ENCODE results near the gene SURF1. TPM values are rescaled to one million over a fixed set of nuclear protein-coding genes. Genes with fewer than 3 reads are reported as not detected.

Gene SURF1, protein sequence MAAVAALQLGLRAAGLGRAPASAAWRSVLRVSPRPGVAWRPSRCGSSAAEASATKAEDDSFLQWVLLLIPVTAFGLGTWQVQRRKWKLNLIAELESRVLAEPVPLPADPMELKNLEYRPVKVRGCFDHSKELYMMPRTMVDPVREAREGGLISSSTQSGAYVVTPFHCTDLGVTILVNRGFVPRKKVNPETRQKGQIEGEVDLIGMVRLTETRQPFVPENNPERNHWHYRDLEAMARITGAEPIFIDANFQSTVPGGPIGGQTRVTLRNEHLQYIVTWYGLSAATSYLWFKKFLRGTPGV
- total RNA-seq (2022) (47.9 and 50.9 TPM in 2 replicates), Bru-seq, nascent RNA (percentile 61 among the genes with signal in this experiment), BruChase-seq, experiment 1, labeled RNA remaining after a 6-hour chase (percentile 77 among the genes with signal in this experiment), BruChase-seq, experiment 2, labeled RNA remaining after a 2-hour chase (percentile 67 among the genes with signal in this experiment)
- long read RNA-seq, transcript SURF1-201 (9 exons, 1,093 nt): major isoform, 93 of 116 reads
- long read RNA-seq, partial matches to known transcripts: 8 of 116 reads
- long read RNA-seq, other reads (novel, unspliced or antisense): 10 of 116 reads

DNA sequence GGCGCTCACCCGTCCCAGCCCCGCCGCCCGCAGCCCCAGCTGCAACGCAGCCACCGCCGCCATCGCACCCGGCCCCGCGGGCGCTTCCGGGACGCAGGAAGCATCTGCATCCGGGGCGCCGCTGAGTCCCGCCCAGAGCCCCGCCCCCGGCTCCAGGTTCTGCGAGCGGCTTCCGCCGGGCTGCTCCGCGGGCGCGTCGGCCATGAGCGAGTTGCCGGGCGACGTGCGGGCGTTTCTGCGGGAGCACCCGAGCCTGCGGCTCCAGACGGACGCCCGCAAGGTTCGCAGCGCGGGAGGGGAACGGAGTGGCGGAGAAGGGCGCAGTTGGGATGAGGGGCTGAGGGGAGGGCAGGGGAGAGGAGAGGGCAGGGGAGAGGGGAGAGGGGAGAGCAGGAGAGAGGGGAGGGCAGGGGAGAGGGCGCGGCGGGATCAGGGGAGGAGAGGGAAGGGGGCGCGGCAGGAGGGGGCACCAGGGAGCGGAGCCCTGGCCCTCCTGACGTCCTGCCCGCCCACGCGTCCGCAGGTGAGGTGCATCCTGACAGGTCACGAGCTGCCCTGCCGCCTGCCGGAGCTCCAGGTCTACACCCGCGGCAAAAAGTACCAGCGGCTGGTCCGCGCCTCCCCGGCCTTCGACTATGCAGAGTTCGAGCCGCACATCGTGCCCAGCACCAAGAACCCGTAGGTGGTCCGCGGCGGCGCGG is at the start of gene SURF1, which contains the start of gene SURF2:
Gene SURF1 (minus strand): TSS at position 97 of the 701 bp plus-strand sequence. CDS start 34 bp downstream, at position 63.
Gene SURF2 (plus strand): TSS at position 160 of the 701 bp plus-strand sequence. CDS start 43 bp downstream, at position 203.
- peak; percentile 88 for DNase-seq
- CTCF ChIA-PET: interaction anchor here (0.6 to 0.8 kb wide), 3 partner anchors 9 to 103 kb away, joined by 3 to 5 read pairs (median 3); partner anchors contain the start of gene CACFD1
- peak within 1 kb of the TSS; percentile 42 for H3K27ac Mint-ChIP-seq (ENCODE audit: unreplicated experiment)
- H3K27me3 Mint-ChIP-seq (ENCODE audit: unreplicated experiment): no peaks in the 10 kb centered on the region
- BruUV-seq (replicated peaks): no TSS peak
- H3K36me3 Mint-ChIP-seq (ENCODE audit: insufficient read depth, unreplicated experiment): peaks cover 69% of the 10 kb centered on the region
- TF ChIP-seq, protein P1, sequence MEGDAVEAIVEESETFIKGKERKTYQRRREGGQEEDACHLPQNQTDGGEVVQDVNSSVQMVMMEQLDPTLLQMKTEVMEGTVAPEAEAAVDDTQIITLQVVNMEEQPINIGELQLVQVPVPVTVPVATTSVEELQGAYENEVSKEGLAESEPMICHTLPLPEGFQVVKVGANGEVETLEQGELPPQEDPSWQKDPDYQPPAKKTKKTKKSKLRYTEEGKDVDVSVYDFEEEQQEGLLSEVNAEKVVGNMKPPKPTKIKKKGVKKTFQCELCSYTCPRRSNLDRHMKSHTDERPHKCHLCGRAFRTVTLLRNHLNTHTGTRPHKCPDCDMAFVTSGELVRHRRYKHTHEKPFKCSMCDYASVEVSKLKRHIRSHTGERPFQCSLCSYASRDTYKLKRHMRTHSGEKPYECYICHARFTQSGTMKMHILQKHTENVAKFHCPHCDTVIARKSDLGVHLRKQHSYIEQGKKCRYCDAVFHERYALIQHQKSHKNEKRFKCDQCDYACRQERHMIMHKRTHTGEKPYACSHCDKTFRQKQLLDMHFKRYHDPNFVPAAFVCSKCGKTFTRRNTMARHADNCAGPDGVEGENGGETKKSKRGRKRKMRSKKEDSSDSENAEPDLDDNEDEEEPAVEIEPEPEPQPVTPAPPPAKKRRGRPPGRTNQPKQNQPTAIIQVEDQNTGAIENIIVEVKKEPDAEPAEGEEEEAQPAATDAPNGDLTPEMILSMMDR (IDR thresholded peaks at IDR 0.05; ENCODE audit: unreplicated experiment): no peak
- H3K4me3 Mint-ChIP-seq (ENCODE audit: low read depth, unreplicated experiment): peak within 1 kb of the TSS; percentile 78
- intact Hi-C loops (cut with micrococcal nuclease; ENCODE audit: unreplicated experiment): loop anchor here (2.0 kb wide), 1 partner anchor 18 kb away; no protein-coding TSS in a partner anchor
- H3K4me1 Mint-ChIP-seq (ENCODE audit: low read depth, unreplicated experiment): peaks cover 23% of the 10 kb centered on the region
- H3K9me3 Mint-ChIP-seq (ENCODE audit: low read depth, unreplicated experiment): no peaks in the 10 kb centered on the region

DNA sequence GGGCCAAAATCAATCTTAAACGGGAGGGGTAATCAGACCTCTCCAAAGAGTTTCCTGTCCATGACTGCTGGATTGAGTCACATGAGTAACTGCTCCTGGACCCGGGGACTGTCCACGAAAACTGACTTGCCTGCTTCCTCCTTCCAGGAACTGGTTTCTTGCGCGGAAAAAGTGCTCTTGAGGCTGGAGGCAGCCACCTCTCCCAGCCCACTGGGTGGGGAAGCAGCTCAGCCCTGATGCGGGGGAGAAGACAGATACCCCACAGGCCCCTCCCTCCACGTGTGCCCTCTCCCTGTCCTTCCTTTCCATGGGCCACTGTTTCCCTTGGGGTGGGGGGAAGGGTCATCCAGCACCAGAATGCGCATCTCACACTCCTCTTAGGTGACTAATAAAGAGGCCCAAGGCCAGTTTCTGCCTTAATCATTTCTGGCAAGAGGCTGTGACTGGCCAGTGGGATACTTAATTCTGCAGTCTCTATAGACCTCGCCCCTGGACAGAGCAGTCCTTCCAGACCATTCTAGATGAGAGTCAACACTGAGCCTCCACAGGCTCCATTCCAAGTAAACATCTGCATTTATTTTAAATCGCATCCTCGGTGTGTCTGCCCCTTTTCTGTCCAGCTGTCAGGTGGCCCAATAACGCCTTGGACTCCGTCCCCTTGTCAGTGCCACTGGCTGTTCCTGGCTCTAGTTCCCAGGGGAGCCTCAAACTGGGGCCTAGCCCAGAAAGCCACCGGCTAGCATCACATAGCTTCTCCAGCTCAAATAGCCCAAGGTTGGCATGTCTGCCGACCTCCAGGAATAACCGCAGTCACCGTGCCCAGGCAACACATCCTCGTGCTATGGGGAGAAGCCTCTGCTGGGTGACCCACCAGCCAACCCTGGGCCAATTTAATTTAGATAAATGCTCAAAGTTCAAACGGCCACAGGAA is 49.5 kb upstream of the SURF1 start:
- CTCF ChIA-PET: no interaction called here
- no peaks in the 10 kb centered on the region for H3K27me3 Mint-ChIP-seq (ENCODE audit: unreplicated experiment)
- no peak overlapping the region for H3K27ac Mint-ChIP-seq (ENCODE audit: unreplicated experiment)
- no TSS peak for BruUV-seq (replicated peaks)
- no peaks in the 10 kb centered on the region for H3K9me3 Mint-ChIP-seq (ENCODE audit: low read depth, unreplicated experiment)
- TF ChIP-seq, protein P1 (IDR thresholded peaks at IDR 0.05; ENCODE audit: unreplicated experiment): no peak
- no peak overlapping the region for H3K4me3 Mint-ChIP-seq (ENCODE audit: low read depth, unreplicated experiment)
- DNase-seq: no peak
- H3K36me3 Mint-ChIP-seq (ENCODE audit: insufficient read depth, unreplicated experiment): peaks cover 24% of the 10 kb centered on the region
- H3K4me1 Mint-ChIP-seq (ENCODE audit: low read depth, unreplicated experiment): no peaks in the 10 kb centered on the region
- intact Hi-C loops (cut with micrococcal nuclease; ENCODE audit: unreplicated experiment): loop anchor here (10.0 kb wide), 1 partner anchor 61 kb away; the partner anchor contains the start of genes MED22 and RPL7A

DNA sequence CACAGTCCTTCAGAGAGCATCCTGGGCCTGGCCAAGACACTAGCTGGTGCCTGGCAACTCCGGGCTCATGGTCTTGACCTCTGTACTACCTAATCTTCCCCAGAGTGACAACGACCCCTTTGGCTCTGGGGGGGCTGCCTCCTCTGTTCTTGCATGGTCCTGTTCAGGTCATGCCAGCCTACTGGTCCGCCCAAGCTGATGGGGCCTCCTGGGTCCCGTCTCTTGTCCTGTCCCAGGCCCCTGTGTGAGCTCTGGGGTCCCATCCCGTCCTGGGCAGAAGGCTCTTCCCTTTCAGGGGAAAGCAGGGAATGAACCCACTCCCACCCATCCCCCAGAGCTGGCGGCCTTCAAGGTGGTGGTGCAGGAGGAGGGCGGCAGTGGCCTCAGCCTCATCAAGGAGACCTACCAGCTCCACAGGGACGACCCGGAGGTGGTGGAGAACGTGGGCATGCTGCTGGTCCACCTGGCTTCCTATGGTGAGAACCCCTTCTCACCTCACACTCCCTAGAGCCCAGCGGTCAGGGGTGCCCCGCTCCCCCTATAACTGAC is 48.2 kb upstream of the SURF1 start:
- peaks cover 16% of the 10 kb centered on the region for H3K36me3 Mint-ChIP-seq (ENCODE audit: insufficient read depth, unreplicated experiment)
- no peaks in the 10 kb centered on the region for H3K4me1 Mint-ChIP-seq (ENCODE audit: low read depth, unreplicated experiment)
- H3K4me3 Mint-ChIP-seq (ENCODE audit: low read depth, unreplicated experiment): no peak overlapping the region
- no peak for DNase-seq
- H3K27ac Mint-ChIP-seq (ENCODE audit: unreplicated experiment): no peak overlapping the region
- no TSS peak for BruUV-seq (replicated peaks)
- no peaks in the 10 kb centered on the region for H3K9me3 Mint-ChIP-seq (ENCODE audit: low read depth, unreplicated experiment)
- CTCF ChIA-PET: interaction anchor here (0.6 kb wide), 1 partner anchor 47 kb away, joined by 8 read pairs; no protein-coding TSS in a partner anchor
- intact Hi-C loops (cut with micrococcal nuclease; ENCODE audit: unreplicated experiment): loop anchor here (5.0 to 10.0 kb wide), 2 partner anchors 60 to 217 kb away; partner anchors contain the start of genes MED22 and RPL7A
- no peaks in the 10 kb centered on the region for H3K27me3 Mint-ChIP-seq (ENCODE audit: unreplicated experiment)
- TF ChIP-seq, protein P1 (IDR thresholded peaks at IDR 0.05; ENCODE audit: unreplicated experiment): no peak

All from Calu3 (cell line).